GM18517 (cell line): ENCODE data around the gene OR10V1.
A peak's percentile ranks its signal among the peaks of the same experiment; 100 is the strongest.

Source experiments
- ATAC-seq: cut with Tn5 transposase; IDR thresholded peaks from one replicate; pipeline ENCODE4 v1.9.1; 2021; ENCODE audit warnings: mild to moderate bottlenecking, moderate library complexity; ENCODE audit not compliant: unreplicated experiment

OR10V1 gene

DNA sequence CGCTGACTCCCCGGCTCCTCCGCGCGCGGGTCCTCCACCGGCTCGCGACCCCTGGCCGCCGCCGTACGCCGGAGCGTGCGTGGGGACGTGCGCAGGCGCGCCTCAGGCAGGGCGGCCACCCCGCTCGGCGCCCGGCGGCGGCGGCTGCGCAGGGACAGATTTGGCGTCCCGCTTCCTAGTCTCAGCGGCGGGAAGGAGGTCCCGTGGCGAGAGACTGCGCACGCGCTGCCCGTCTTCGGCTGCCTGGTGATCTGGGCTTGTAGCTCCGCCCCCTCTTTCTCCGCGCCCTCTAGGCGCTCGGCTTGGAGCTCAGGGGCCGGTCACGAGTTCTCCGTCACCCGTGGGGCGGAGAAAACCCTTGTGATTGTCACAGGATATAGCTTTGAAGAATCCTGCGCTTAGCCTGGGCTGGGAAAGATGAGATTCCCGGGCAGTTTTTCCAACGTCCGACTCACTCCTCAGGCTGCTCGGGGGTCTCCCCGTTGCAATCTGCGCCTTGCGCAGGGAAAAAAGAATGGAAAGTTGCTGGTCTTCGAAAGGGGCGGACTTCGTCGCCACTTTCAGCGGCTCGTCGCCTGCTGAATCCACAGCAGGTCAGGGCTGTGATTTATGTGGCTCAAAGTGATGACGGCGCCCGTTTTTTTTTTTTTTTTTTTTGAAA, 44.6 kb downstream of the OR10V1 start, which contains the start of gene PATL1:
Gene PATL1, minus strand, starts transcription at position 88 of the 661 bp plus-strand sequence. CDS start 142 bp downstream, outside the sequence.
- ATAC-seq: peak; percentile 95

GRCh38 chr11:59668188-59668949, 45.3 kb downstream of the OR10V1 start:
- ATAC-seq: peak; percentile 18

DNA sequence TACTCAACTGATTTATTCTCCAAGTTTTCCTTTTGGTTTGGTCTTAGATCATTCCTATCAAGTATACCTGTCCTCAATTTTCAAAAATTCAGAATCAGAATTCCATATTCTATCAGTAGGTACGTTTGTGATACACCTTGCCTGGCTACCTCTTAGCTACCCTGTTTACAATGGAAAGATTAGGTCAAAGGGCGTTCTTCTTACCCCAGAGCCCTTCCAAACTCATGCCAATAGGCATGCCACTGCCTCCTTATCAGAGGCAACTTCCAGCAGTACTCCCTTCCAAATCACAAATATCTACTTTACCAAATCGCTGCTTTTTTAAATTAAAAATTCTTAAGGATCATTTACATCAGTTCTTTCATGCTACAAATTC, 45.8 kb downstream of the OR10V1 start:
- ATAC-seq: no peak

DNA sequence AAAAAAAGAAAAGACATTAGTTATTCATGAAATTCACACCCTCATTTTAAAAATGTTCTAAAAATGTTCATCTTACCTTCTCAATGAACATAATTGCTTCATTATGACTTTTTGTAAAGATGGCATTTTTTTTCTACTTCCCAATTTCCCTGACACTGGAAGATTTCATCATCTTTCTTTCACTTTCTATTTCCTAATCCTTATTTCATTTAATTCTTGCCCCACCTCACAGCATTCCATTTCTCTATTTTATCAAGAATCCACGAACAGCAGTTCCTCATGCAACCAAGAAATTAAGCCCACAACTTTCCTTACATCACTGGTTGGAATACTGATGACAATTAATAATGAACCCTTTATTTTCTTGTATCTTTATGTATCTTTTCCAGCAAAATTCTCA, 46.7 kb downstream of the OR10V1 start:
- ATAC-seq: no peak
